ENCODE results near the gene BRME1.

- TF ChIP-seq, protein P1, sequence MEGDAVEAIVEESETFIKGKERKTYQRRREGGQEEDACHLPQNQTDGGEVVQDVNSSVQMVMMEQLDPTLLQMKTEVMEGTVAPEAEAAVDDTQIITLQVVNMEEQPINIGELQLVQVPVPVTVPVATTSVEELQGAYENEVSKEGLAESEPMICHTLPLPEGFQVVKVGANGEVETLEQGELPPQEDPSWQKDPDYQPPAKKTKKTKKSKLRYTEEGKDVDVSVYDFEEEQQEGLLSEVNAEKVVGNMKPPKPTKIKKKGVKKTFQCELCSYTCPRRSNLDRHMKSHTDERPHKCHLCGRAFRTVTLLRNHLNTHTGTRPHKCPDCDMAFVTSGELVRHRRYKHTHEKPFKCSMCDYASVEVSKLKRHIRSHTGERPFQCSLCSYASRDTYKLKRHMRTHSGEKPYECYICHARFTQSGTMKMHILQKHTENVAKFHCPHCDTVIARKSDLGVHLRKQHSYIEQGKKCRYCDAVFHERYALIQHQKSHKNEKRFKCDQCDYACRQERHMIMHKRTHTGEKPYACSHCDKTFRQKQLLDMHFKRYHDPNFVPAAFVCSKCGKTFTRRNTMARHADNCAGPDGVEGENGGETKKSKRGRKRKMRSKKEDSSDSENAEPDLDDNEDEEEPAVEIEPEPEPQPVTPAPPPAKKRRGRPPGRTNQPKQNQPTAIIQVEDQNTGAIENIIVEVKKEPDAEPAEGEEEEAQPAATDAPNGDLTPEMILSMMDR (conservative IDR thresholded peaks at IDR 0.05): no peak
- TF ChIP-seq EZH2 (IDR thresholded peaks at IDR 0.05; ENCODE audit: low read depth): no peak
Observed at GRCh38 chr19:13876834-13877233, 29.1 kb downstream of the BRME1 start, which contains the start of gene NANOS3.
